Measurements from ENCODE around the gene ANKDD1B. TPM values are rescaled to one million over a fixed set of nuclear protein-coding genes. Genes with fewer than 3 reads are reported as not detected.
A peak's percentile ranks its signal among the peaks of the same experiment; 100 is the strongest.
"Not testable (repeated sequence)": the region's sequence is repeated elsewhere in the genome, so short reads cannot be mapped to it uniquely, and the experiment has no call there.

ANKDD1B gene
- polyA plus RNA-seq, 3 donors = 0.32 TPM; not detected in 2

DNA sequence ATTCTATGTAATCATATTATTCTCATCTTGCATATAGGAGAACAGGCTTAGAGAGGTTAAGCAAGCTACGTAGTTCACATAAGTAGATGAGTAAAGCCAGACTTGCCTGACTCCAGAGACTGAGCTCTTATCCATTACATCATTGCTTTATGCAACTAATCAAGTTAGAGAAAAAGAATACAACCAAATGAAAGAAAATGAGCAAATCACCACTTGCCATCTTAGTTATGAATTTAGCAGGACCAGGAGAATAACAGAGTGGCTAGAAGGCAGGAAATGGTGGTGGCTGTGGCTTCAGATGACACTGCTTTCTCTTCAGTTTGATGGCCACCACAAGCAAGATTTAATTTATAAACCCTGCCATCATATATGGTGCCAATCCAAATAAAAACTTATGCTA, 79.4 kb downstream of the ANKDD1B start:
- H4K20me1 ChIP-seq (ENCODE audit: insufficient read depth, low read length) = no peaks in the 10 kb centered on the region
- H3K27ac Mint-ChIP-seq = no peak overlapping the region

DNA sequence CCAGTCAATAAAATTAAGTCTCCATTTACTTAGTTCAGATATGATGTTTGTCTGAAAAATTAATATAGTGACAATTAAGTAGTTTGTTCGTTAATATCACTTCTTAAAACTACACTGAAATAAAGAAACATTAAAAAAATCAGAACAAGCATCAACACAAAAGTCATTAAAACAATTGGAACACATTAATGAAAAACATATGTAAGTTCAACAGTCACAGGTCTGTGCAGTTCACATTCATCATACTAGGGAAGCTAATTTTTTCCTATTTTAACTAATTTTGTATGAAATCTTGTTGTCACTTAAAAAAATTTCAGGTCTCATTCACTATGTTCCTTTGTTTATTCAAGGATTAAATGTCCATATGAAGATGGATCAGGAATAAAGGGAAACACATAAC, 83.5 kb downstream of the ANKDD1B start:
- Mint-ChIP-seq H3K4me1 (no peaks in the 10 kb centered on the region), H3K9me3 (peaks cover 0 to 4% (median 0%) of the 10 kb centered on the region in 7 donors), H3K36me3 (peaks cover 50 to 58% of the 10 kb centered on the region in 2 donors), H3K4me3 (no peak overlapping the region), H3K27me3 (ENCODE audit: low read depth in 3 of 3) (no peaks in the 10 kb centered on the region), H3K27ac (no peak overlapping the region)
- no peak overlapping the region for H3K9ac ChIP-seq (ENCODE audit: insufficient read depth, low read length, poor library complexity, severe bottlenecking)
- no peaks in the 10 kb centered on the region for H3K4me1 ChIP-seq (ENCODE audit: control insufficient read depth in 1 of 2, insufficient read depth in 2 of 2, low read length in 2 of 2)
- WGBS (ENCODE audit: insufficient coverage) = no CpG with 5 or more reads among the region's 1 CpG
- H2AFZ ChIP-seq (ENCODE audit: insufficient read depth, low read depth, low read length, poor library complexity, severe bottlenecking) = no peak overlapping the region
- no peak overlapping the region for H3K4me2 ChIP-seq (replicated peaks; ENCODE audit: extremely low read depth, low read length, poor library complexity, severe bottlenecking)
- H3K4me3 ChIP-seq (replicated peaks in 1 of 3; ENCODE audit: low read depth in 2 of 3, low read length in 3 of 3) = no peak overlapping the region
- no peaks in the 10 kb centered on the region for H3K27me3 ChIP-seq (ENCODE audit: control insufficient read depth in 2 of 2, insufficient read depth in 2 of 2, low read length in 2 of 2)
- no peak for TF ChIP-seq CTCF (IDR thresholded peaks at IDR 0.05)
- intact Hi-C loops (cut with micrococcal nuclease) = no loop called here
- DNase-seq = no peak
- no peaks in the 10 kb centered on the region for H3K9me3 ChIP-seq (replicated peaks in 1 of 2; ENCODE audit: control insufficient read depth in 1 of 2, insufficient read depth in 1 of 2, low read length in 2 of 2)
- no peak overlapping the region for H3K27ac ChIP-seq (ENCODE audit: low read depth in 1 of 2, low read length in 2 of 2)
- no peaks in the 10 kb centered on the region for H3K79me2 ChIP-seq (ENCODE audit: insufficient read depth, low read length)
- no peaks in the 10 kb centered on the region for H4K20me1 ChIP-seq (ENCODE audit: insufficient read depth, low read length)
- peaks cover 45 to 53% of the 10 kb centered on the region in 2 donors for H3K36me3 ChIP-seq (replicated peaks in 1 of 2; ENCODE audit: control insufficient read depth in 1 of 2, insufficient read depth in 2 of 2, low read length in 2 of 2)

More for the DNA sequence above, 79.4 kb downstream of the ANKDD1B start:
- H3K4me2 ChIP-seq (replicated peaks; ENCODE audit: extremely low read depth, low read length, poor library complexity, severe bottlenecking) = no peak overlapping the region
- Mint-ChIP-seq H3K27me3 (ENCODE audit: low read depth in 3 of 3) (no peaks in the 10 kb centered on the region), H3K4me3 (no peak overlapping the region), H3K4me1 (no peaks in the 10 kb centered on the region), H3K9me3 (no peaks in the 10 kb centered on the region), H3K36me3 (peaks cover 60 to 66% of the 10 kb centered on the region in 2 donors)
- DNase-seq = no peak
- H3K9me3 ChIP-seq (replicated peaks in 1 of 2; ENCODE audit: control insufficient read depth in 1 of 2, insufficient read depth in 1 of 2, low read length in 2 of 2) = no peaks in the 10 kb centered on the region
- intact Hi-C loops (cut with micrococcal nuclease) = no loop called here
- peaks cover 75 to 94% of the 10 kb centered on the region in 2 donors for H3K36me3 ChIP-seq (replicated peaks in 1 of 2; ENCODE audit: control insufficient read depth in 1 of 2, insufficient read depth in 2 of 2, low read length in 2 of 2)
- H3K4me3 ChIP-seq (replicated peaks in 1 of 3; ENCODE audit: low read depth in 2 of 3, low read length in 3 of 3) = no peak overlapping the region
- WGBS (ENCODE audit: insufficient coverage) = no CpG with 5 or more reads among the region's 1 CpG
- H3K9ac ChIP-seq (ENCODE audit: insufficient read depth, low read length, poor library complexity, severe bottlenecking) = no peak overlapping the region
- no peak overlapping the region for H3K27ac ChIP-seq (ENCODE audit: low read depth in 1 of 2, low read length in 2 of 2)
- no peak overlapping the region for H2AFZ ChIP-seq (ENCODE audit: insufficient read depth, low read depth, low read length, poor library complexity, severe bottlenecking)
- TF ChIP-seq CTCF (IDR thresholded peaks at IDR 0.05) = no peak
- no peaks in the 10 kb centered on the region for H3K79me2 ChIP-seq (ENCODE audit: insufficient read depth, low read length)
- no peaks in the 10 kb centered on the region for H3K27me3 ChIP-seq (ENCODE audit: control insufficient read depth in 2 of 2, insufficient read depth in 2 of 2, low read length in 2 of 2)
- no peaks in the 10 kb centered on the region for H3K4me1 ChIP-seq (ENCODE audit: control insufficient read depth in 1 of 2, insufficient read depth in 2 of 2, low read length in 2 of 2)

DNA sequence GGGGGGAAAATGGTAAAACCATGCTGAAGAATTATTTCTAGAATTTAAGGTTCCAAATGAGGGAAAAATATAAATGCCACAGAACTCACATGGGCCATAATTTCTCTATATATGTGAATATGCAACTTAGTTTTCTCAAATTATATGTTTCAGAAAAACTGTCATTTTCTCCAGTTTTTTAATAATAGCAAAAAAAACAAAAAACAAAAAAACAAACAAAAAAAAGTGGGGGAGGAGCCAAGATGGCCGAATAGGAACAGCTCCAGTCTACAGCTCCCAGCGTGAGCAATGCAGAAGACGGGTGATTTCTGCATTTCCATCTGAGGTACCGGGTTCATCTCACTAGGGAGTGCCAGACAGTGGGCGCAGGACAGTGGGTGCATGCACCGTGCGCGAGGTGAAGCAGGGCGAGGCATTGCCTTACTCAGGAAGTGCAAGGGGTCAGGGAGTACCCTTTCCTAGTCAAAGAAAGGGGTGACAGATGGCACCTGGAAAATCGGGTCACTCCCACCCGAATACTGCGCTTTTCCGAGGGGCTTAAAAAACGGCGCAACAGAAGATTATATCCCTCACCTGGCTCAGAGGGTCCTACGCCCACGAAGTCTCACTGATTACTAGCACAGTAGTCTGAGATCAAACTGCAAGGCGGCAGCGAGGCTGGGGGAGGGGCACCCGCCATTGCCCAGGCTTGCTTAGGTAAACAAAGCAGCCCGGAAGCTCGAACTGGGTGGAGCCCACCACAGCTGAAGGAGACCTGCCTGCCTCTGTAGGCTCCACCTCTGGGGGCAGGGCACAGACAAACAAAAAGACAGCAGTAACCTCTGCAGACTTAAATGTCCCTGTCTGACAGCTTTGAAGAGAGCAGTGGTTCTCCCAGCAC, 84.5 kb downstream of the ANKDD1B start:
- H3K9me3 Mint-ChIP-seq; H3K4me1 Mint-ChIP-seq; H4K20me1 ChIP-seq (ENCODE audit: insufficient read depth, low read length); H3K4me2 ChIP-seq (replicated peaks; ENCODE audit: extremely low read depth, low read length, poor library complexity, severe bottlenecking); H3K4me3 ChIP-seq (replicated peaks in 1 of 3; ENCODE audit: low read depth in 2 of 3, low read length in 3 of 3); intact Hi-C loops (cut with micrococcal nuclease); H2AFZ ChIP-seq (ENCODE audit: insufficient read depth, low read depth, low read length, poor library complexity, severe bottlenecking); H3K79me2 ChIP-seq (ENCODE audit: insufficient read depth, low read length); H3K27me3 Mint-ChIP-seq (ENCODE audit: low read depth in 3 of 3); H3K4me3 Mint-ChIP-seq; H3K27ac ChIP-seq (ENCODE audit: low read depth in 1 of 2, low read length in 2 of 2); H3K27me3 ChIP-seq (ENCODE audit: control insufficient read depth in 2 of 2, insufficient read depth in 2 of 2, low read length in 2 of 2); DNase-seq; H3K9ac ChIP-seq (ENCODE audit: insufficient read depth, low read length, poor library complexity, severe bottlenecking); H3K4me1 ChIP-seq (ENCODE audit: control insufficient read depth in 1 of 2, insufficient read depth in 2 of 2, low read length in 2 of 2); H3K9me3 ChIP-seq (replicated peaks in 1 of 2; ENCODE audit: control insufficient read depth in 1 of 2, insufficient read depth in 1 of 2, low read length in 2 of 2): not testable (repeated sequence)
- Mint-ChIP-seq H3K27ac (peak overlapping the region in 2 of 7 donors; percentile 43), H3K36me3 (peaks cover 45 to 57% of the 10 kb centered on the region in 2 donors)
- H3K36me3 ChIP-seq (replicated peaks in 1 of 2; ENCODE audit: control insufficient read depth in 1 of 2, insufficient read depth in 2 of 2, low read length in 2 of 2) = peaks cover 35 to 44% of the 10 kb centered on the region in 2 donors
- WGBS (ENCODE audit: insufficient coverage) = 87% methylated on average over 6 of the region's 22 CpGs
